Activated effector memory CD4-positive, alpha-beta T cell treated with anti-CD3 and anti-CD28 coated beads, Interleukin-2, amount 50 U/mL, for 16 hours (primary cell): ENCODE measurements around the gene ARSG.
"Not testable (repeated sequence)": the region's sequence is repeated elsewhere in the genome, so short reads cannot be mapped to it uniquely, and the experiment has no call there.

Experiments used
- DNase-seq: peaks from one replicate; pipeline ENCODE4 v3.0.0-alpha.2; 2020

The ARSG gene

GRCh38 chr17:68281965-68282364 is 9.3 kb upstream of the ARSG start:
- DNase-seq: not testable (repeated sequence)

GRCh38 chr17:68288375-68288774 is 2.9 kb upstream of the ARSG start:
- DNase-seq: no peak

GRCh38 chr17:68288804-68289203 is 2.5 kb upstream of the ARSG start:
- DNase-seq: no peak

GRCh38 chr17:68289473-68289872 is 1.8 kb upstream of the ARSG start:
- DNase-seq: no peak

GRCh38 chr17:68289936-68290267 is 1.4 kb upstream of the ARSG start:
- no peak for DNase-seq

GRCh38 chr17:68290268-68290954 is 884 bp upstream of the ARSG start:
- peak; percentile 86 for DNase-seq

GRCh38 chr17:68291836-68292688 is 767 bp downstream of the ARSG start:
- peak; percentile 96 for DNase-seq

GRCh38 chr17:68292689-68293040 is 1.4 kb downstream of the ARSG start:
- DNase-seq: no peak

- DNase-seq: no peak
Observed at GRCh38 chr17:68293490-68294195, 2.3 kb downstream of the ARSG start.

GRCh38 chr17:68294196-68294555 is 2.9 kb downstream of the ARSG start:
- no peak for DNase-seq

GRCh38 chr17:68294617-68295016 is 3.3 kb downstream of the ARSG start:
- no peak for DNase-seq

- peak; percentile 80 for DNase-seq
Observed at GRCh38 chr17:68295086-68295485, 3.8 kb downstream of the ARSG start.

- DNase-seq: peak; percentile 78
Observed at GRCh38 chr17:68296217-68297191, 5.2 kb downstream of the ARSG start.

GRCh38 chr17:68297195-68297594 is 5.9 kb downstream of the ARSG start:
- DNase-seq: no peak

- no peak for DNase-seq
Observed at GRCh38 chr17:68298601-68299000, 7.3 kb downstream of the ARSG start.

GRCh38 chr17:68299817-68300216 is 8.5 kb downstream of the ARSG start:
- DNase-seq: no peak

GRCh38 chr17:68301438-68301959 is 10.2 kb downstream of the ARSG start:
- DNase-seq: no peak

GRCh38 chr17:68302066-68302564 is 10.8 kb downstream of the ARSG start:
- DNase-seq: no peak

GRCh38 chr17:68302666-68303065 is 11.4 kb downstream of the ARSG start:
- no peak for DNase-seq

- DNase-seq: no peak
Observed at GRCh38 chr17:68304706-68305105, 13.4 kb downstream of the ARSG start.

GRCh38 chr17:68305142-68305541 is 13.8 kb downstream of the ARSG start:
- no peak for DNase-seq

GRCh38 chr17:68306819-68307218 is 15.5 kb downstream of the ARSG start:
- DNase-seq: no peak
